SK-N-SH (cell line): ENCODE results near the gene KRTAP12-2. TPM values are rescaled to one million over a fixed set of nuclear protein-coding genes. Genes with fewer than 3 reads are reported as not detected.

Experiments
- CTCF ChIA-PET: fragments of 300-600, 350-600 bp; formaldehyde crosslinking; extraction: SDS; loops from one replicate; lab custom pipeline; 2021; lab: Yijun Ruan, JAX
- POLR2A ChIA-PET: fragments of 350-600 bp; sonication (Branson Sonifier 250); formaldehyde crosslinking; extraction: SDS; loops from one replicate; lab custom pipeline; 2020; ENCODE audit warnings: antibody characterized with exemption, inconsistent platforms; lab: Yijun Ruan, JAX
- DNase-seq: peaks from one replicate; pipeline ENCODE4 v3.0.0; 2012
- H2AFZ ChIP-seq: fragments of 200-600 bp; sonication (generic); 2 replicates; pipeline ENCODE4 v1.8.1; 2016; ENCODE audit warnings: antibody characterized with exemption, mild to moderate bottlenecking, low read depth
- H3F3A ChIP-seq: fragments of 200-600 bp; sonication (generic); replicated peaks from 2 replicates; pipeline ENCODE3; 2016; ENCODE audit warnings: antibody characterized with exemption, mild to moderate bottlenecking; ENCODE audit not compliant: insufficient read depth
- H3K27ac ChIP-seq, 2 experiments: fragments of 200-500 bp in 1 of 2; fragments of 200-600 bp in 1 of 2; sonication (Bioruptor generic) in 1 of 2; sonication (generic), shearing (Covaris generic) in 1 of 2; 2 replicates each; pipeline versions ENCODE4 v1.5.1 to v1.6.1; 2014 to 2016; ENCODE audit warnings: low read depth in 2 of 2, inconsistent platforms in 1 of 2, low read length in 1 of 2, mild to moderate bottlenecking in 1 of 2, mixed read lengths in 1 of 2
- H3K27me3 ChIP-seq: fragments of 200-600 bp; sonication (generic), shearing (Covaris generic); 2 replicates; pipeline ENCODE4 v1.6.1; 2016; ENCODE audit warnings: mixed run types; ENCODE audit not compliant: insufficient read depth
- H3K36me3 ChIP-seq, 2 experiments: fragments of 200-500 bp in 1 of 2; fragments of 200-600 bp in 1 of 2; sonication (Bioruptor generic) in 1 of 2; sonication (generic) in 1 of 2; replicated peaks in 1 of 2; 2 replicates each; pipeline versions ENCODE3 to v1.5.1; 2014 to 2016; ENCODE audit warnings: low read length in 1 of 2, mild to moderate bottlenecking in 1 of 2; ENCODE audit not compliant: insufficient read depth in 2 of 2, control insufficient read depth in 1 of 2
- H3K4me1 ChIP-seq, 2 experiments: fragments of 200-500 bp in 1 of 2; fragments of 200-600 bp in 1 of 2; sonication (Bioruptor generic) in 1 of 2; sonication (generic), shearing (Covaris generic) in 1 of 2; 2 replicates each; pipeline versions ENCODE4 v1.5.1 to v1.6.1; 2014 to 2016; ENCODE audit warnings: low read depth in 1 of 2, low read length in 1 of 2, mixed run types in 1 of 2; ENCODE audit not compliant: insufficient read depth in 2 of 2, control insufficient read depth in 1 of 2
- H3K4me2 ChIP-seq: fragments of 200-600 bp; sonication (generic), shearing (Covaris generic); 2 replicates; pipeline ENCODE4 v1.6.1; 2017; ENCODE audit warnings: mixed run types
- H3K4me3 ChIP-seq, 2 experiments: fragments of 200-500 bp in 1 of 2; fragments of 200-600 bp in 1 of 2; sonication (Bioruptor generic) in 1 of 2; sonication (generic), shearing (Covaris generic) in 1 of 2; 2 replicates each; pipeline versions ENCODE4 v1.5.1 to v1.8.1; 2014 to 2016; ENCODE audit warnings: low read depth in 2 of 2, inconsistent platforms in 1 of 2, low read length in 1 of 2, mild to moderate bottlenecking in 1 of 2, mixed read lengths in 1 of 2, moderate library complexity in 1 of 2
- H3K79me2 ChIP-seq: fragments of 200-600 bp; sonication (generic); 2 replicates; pipeline ENCODE4 v1.8.1; 2017; ENCODE audit warnings: mild to moderate bottlenecking; ENCODE audit not compliant: insufficient read depth
- H3K9ac ChIP-seq: fragments of 200-600 bp; sonication (generic); 2 replicates; pipeline ENCODE4 v1.6.1; 2017; ENCODE audit warnings: mixed run types
- H3K9me2 ChIP-seq: fragments of 200-600 bp; sonication (generic); 2 replicates; pipeline ENCODE4 v1.6.1; 2017; ENCODE audit warnings: mixed run types
- H3K9me3 ChIP-seq: fragments of 200-600 bp; sonication (generic); 2 replicates; pipeline ENCODE4 v1.6.1; 2017; ENCODE audit warnings: mixed run types, mild to moderate bottlenecking, moderate library complexity
- H4K20me1 ChIP-seq: fragments of 200-600 bp; sonication (generic); 2 replicates; pipeline ENCODE4 v1.6.1; 2017; ENCODE audit warnings: mild to moderate bottlenecking, mixed run types; ENCODE audit not compliant: insufficient read depth
- CTCF ChIP-seq: fragments of 200-600 bp; sonication (generic); IDR thresholded peaks from 2 replicates; pipeline ENCODE4 v1.6.1; 2017; ENCODE audit warnings: antibody characterized with exemption, mild to moderate bottlenecking, moderate library complexity
- ELF1 ChIP-seq: IDR thresholded peaks from 2 replicates; pipeline ENCODE4 v1.4.0; 2012
- EZH2phosphoT487 ChIP-seq: fragments of 200-600 bp; sonication (generic); IDR thresholded peaks from 2 replicates; pipeline ENCODE4 v1.6.1; 2017; ENCODE audit warnings: low read depth, mixed run types, mild to moderate bottlenecking, antibody characterized with exemption, moderate library complexity, borderline replicate concordance
- GATA2 ChIP-seq: sonication (generic); formaldehyde crosslinking; IDR thresholded peaks from 2 replicates; pipeline ENCODE4 v1.5.0; 2020; ENCODE audit warnings: mild to moderate bottlenecking, missing genetic modification reagents
- IRF3 ChIP-seq: fragments of 150-350 bp; IDR thresholded peaks from 2 replicates; pipeline ENCODE4 v1.6.1; 2016; ENCODE audit warnings: mild to moderate bottlenecking, low read depth, low read length
- JUND ChIP-seq: IDR thresholded peaks from 2 replicates; pipeline ENCODE4 v1.4.0; 2012
- MAX ChIP-seq: IDR thresholded peaks from 2 replicates; pipeline ENCODE4 v1.4.0; 2012; ENCODE audit warnings: low read depth
- NFIC ChIP-seq: IDR thresholded peaks from 2 replicates; pipeline ENCODE4 v1.4.0; 2012; ENCODE audit warnings: borderline replicate concordance
- PBX3 ChIP-seq: IDR thresholded peaks from 2 replicates; pipeline ENCODE4; 2012
- POLR2AphosphoS5 ChIP-seq: IDR thresholded peaks from 2 replicates; pipeline ENCODE4 v1.6.1; 2012; ENCODE audit warnings: low read depth, low read length
- RAD21 ChIP-seq: IDR thresholded peaks from 2 replicates; pipeline ENCODE4 v1.6.1; 2012; ENCODE audit warnings: mild to moderate bottlenecking, low read length
- RCOR1 ChIP-seq: fragments of 150-350 bp; IDR thresholded peaks from 2 replicates; pipeline ENCODE4 v1.6.1; 2017; ENCODE audit warnings: antibody characterized with exemption, low read length
- RXRA ChIP-seq: IDR thresholded peaks from 2 replicates; pipeline ENCODE4 v1.4.0; 2012; ENCODE audit warnings: low read depth, mild to moderate bottlenecking, borderline replicate concordance
- TAF1 ChIP-seq: IDR thresholded peaks from 2 replicates; pipeline ENCODE4 v1.6.1; 2012; ENCODE audit warnings: low read depth, mild to moderate bottlenecking, low read length, moderate library complexity, borderline replicate concordance
- USF2 ChIP-seq: fragments of 150-350 bp; IDR thresholded peaks from 2 replicates; pipeline ENCODE4 v1.6.1; 2017; ENCODE audit warnings: antibody characterized with exemption, low read length, low read depth, borderline replicate concordance
- YY1 ChIP-seq: IDR thresholded peaks from 2 replicates; pipeline ENCODE4 v1.4.0; 2012; ENCODE audit warnings: low read depth, mild to moderate bottlenecking
- ZBTB33 ChIP-seq: IDR thresholded peaks from 2 replicates; pipeline ENCODE4 v1.4.0; 2012; ENCODE audit warnings: low read depth, borderline replicate concordance
- WGBS: methylation state at CpG from one replicate; pipeline ENCODE4 v1.1.6; 2017; ENCODE audit warnings: low lambda C conversion rate; 5-methylcytosine and 5-hydroxymethylcytosine counted together
- polyA plus RNA-seq, 3 experiments: library from polyadenylated mRNA; depleted of rRNA; stranded (reverse); fragments of >200 nt; gene quantifications; 2 replicates each; pipeline ENCODE4 v1.2.3, GENCODE V29; 2012

Gene KRTAP12-2
- polyA plus RNA-seq, 1 of the 3 experiments (the other 2 are of a cell fraction): not detected

GRCh38 chr21:44711327-44712202, 44.8 kb upstream of the KRTAP12-2 start, which contains the start of gene TSPEAR:
TSS of gene TSPEAR (minus strand) at chr21:44711572. CDS start at chr21:44711514, 58 bp downstream.
- ChIA-PET POLR2A (interaction anchor here (1.2 kb wide), 1 partner anchor 8 kb away, joined by 5 read pairs; no protein-coding TSS in a partner anchor), CTCF (interaction anchor here (0.6 to 2.7 kb wide), 6 partner anchors 12 to 89 kb away, joined by 3 to 12 read pairs (median 3); partner anchors contain the start of gene UBE2G2)
- H3F3A ChIP-seq: no peaks in the 10 kb centered on the region
- peaks cover 79% of the 10 kb centered on the region for H3K27me3 ChIP-seq
- no peak within 1 kb of the TSS for H3K9ac ChIP-seq
- H4K20me1 ChIP-seq: no peaks in the 10 kb centered on the region
- DNase-seq: peak; percentile 48
- no peaks in the 10 kb centered on the region for H3K9me3 ChIP-seq
- no peak within 1 kb of the TSS for H3K4me3 ChIP-seq
- no peak within 1 kb of the TSS for H3K4me2 ChIP-seq
- TF ChIP-seq PBX3 (no peak), EZH2phosphoT487 (peak; percentile 10; the same call in 1 of the 2 replicates)
- H3K9me2 ChIP-seq: no peaks in the 10 kb centered on the region
- H3K36me3 ChIP-seq: no peaks in the 10 kb centered on the region
- no peaks in the 10 kb centered on the region for H3K79me2 ChIP-seq
- no peak within 1 kb of the TSS for H2AFZ ChIP-seq
- WGBS: 3% methylated on average over 19 of the region's 41 CpGs
- H3K27ac ChIP-seq: no peak within 1 kb of the TSS
- no peaks in the 10 kb centered on the region; a peak in 1 of 4 replicates for H3K4me1 ChIP-seq

- Histone ChIP-seq H3K9ac (no peak overlapping the region), H3K4me2 (no peak overlapping the region), H2AFZ (no peak overlapping the region), H3K27ac (no peak overlapping the region), H3K9me2 (no peaks in the 10 kb centered on the region), H3K27me3 (peaks cover 86% of the 10 kb centered on the region), H3K79me2 (no peaks in the 10 kb centered on the region), H3K36me3 (no peaks in the 10 kb centered on the region), H3F3A (no peaks in the 10 kb centered on the region), H3K4me3 (no peak overlapping the region), H3K4me1 (no peaks in the 10 kb centered on the region; a peak in 1 of 4 replicates), H4K20me1 (no peaks in the 10 kb centered on the region), H3K9me3 (no peaks in the 10 kb centered on the region)
- POLR2A ChIA-PET: interaction anchor here (1.2 kb wide), 1 partner anchor 9 kb away, joined by 5 read pairs; no protein-coding TSS in a partner anchor
- CTCF ChIA-PET: interaction anchor here (0.6 to 2.7 kb wide), 5 partner anchors 12 to 90 kb away, joined by 3 to 12 read pairs (median 3); partner anchors contain the start of gene UBE2G2
- peak; percentile 16 for DNase-seq
- WGBS: 12% methylated on average over 13 of the region's 20 CpGs
- TF ChIP-seq USF2: no peak
- no peak for TF ChIP-seq ELF1
- TF ChIP-seq MAX: no peak
- TF ChIP-seq NFIC: no peak
- TF ChIP-seq YY1: no peak
- TF ChIP-seq RCOR1: no peak
- no peak for TF ChIP-seq RAD21
- no peak for TF ChIP-seq POLR2AphosphoS5
- TF ChIP-seq GATA2 (CRISPR knock-in tag): no peak
- no peak for TF ChIP-seq CTCF
- TF ChIP-seq TAF1: no peak
- no peak for TF ChIP-seq JUND
- no peak for TF ChIP-seq RXRA
- no peak for TF ChIP-seq ZBTB33
- no peak for TF ChIP-seq IRF3
Measured at GRCh38 chr21:44710756-44711326, 44.1 kb upstream of the KRTAP12-2 start.
